HG02759 (cell line): ENCODE measurements around the gene HOXC5.
A peak's percentile ranks its signal among the peaks of the same experiment; 100 is the strongest.

Experiments
- ATAC-seq: cut with Tn5 transposase; IDR thresholded peaks from one replicate; pipeline ENCODE4 v1.9.1; 2021; ENCODE audit warnings: mild to moderate bottlenecking, moderate library complexity; ENCODE audit not compliant: unreplicated experiment

Gene HOXC5

DNA sequence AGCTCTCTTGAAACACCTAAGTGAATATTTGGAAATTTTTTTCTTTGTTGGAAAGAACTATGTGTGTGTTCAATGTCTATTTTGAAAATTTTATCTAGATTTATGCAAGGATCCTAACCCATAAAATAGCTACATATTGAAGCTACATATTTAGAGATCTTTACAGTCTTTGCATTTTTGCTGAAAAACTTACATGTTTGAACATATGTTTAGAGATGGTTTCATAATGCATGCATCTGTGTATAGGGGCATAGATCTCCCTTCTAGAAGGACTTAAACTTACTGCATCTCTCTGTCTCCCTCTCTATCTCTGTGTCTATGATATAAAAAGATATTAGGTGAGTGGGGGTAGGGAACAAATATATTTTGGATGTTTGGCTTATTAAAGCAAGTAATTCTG is 12.6 kb downstream of the HOXC5 start:
- no peak for ATAC-seq

DNA sequence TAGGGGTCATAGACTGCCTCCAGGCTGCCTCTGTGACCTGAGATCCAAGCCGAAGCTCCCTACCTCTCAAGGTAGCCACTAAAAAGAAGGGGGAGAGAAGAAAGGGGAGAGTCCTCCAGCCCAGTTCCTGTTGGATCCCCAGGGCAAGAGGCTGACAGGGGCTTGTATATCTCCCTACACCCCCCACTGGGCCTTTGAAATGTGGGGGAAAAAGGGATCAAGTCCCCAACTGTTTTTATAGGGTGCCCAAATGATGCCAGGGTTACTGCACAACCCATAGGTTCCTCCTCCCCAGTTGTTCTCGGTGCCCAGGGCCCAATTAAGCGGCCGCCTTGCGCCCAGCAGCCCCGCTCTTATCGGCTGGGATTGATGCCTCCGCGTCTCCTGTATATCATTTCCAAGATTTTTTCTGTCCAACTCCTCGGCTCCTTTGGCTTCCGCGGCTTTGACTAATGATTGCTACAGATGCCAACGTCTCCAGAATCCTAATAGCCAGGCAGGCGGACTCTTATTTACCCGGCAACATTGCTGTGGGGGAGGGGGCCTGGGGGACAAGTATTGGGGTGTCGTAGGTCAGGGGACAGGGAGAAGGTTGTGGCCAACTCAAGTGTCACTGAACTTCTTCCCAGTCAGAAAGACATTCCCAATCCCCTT is 13.1 kb downstream of the HOXC5 start:
- ATAC-seq = no peak

DNA sequence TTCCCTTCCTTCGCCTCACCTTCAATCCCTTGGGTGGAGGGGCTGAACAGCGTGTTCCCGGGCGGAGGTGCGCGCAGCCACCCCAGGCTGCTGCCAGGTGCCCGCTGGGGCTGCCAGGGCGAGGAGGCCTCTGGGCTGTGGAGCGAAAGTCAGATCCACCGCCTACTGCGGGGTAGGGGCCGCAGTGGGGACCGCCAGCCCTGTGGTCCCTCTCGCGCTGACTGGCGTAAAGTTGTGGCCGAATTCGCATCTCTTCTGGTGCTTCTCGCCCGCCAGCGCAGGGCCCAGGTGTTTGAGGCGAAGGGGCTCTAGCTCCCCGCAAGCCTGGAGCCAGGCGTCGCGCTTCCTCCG is 13.9 kb downstream of the HOXC5 start:
- no peak for ATAC-seq

DNA sequence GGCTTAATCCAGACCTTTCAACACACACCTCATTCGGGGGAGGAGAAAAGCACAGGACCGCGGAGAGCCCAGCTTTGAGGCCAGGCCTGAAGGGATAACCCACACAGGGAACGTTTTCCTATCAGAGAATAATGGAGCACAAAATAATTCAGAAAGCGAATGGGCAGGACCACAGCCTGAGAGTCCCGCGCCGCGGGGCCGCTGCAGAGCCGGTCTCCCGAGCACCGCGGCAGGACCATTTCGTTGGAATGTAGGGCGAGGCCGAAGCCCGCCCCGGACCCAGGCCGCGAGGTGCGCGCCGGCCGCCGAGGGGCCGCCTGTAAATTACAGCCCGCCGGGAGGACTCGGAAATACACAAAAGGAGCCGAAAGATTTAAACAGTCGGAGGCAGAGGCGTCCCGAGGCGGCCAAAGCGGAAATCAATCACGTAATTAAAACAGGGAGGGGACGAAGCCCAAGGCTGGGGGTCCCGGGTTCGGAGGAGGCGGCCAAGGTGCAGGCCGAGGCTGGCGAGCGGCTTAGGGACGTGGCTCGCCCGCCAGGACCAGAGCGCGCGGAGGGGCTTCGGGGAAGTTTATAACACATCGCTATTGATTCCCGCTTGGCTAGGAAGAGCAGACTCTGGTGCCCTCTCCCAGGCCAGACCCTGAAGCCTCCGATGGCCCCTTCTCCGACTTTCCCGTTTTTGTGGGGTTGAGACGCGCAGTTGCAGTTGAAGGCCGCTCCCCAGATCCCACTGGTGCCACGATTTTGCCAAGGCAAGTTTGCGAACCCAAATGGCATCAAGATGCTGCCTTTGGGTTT is 14.5 kb downstream of the HOXC5 start:
- ATAC-seq = no peak

DNA sequence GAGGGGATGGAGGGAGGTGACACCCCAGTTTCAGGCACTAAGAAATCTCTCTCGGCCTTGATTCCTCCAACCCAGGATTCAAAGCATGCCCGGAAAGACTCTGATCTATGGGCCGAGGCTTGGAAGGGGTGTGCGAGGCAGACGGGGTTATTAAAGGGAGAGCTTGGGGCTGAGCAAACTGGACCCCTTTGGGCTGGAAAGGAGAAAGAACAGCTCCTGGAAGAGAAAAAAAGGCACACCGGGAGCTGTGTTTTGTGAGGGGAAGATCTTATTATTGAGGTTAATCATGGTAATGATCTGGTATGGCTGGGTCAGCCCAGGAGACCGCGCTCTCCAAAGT is 15.1 kb downstream of the HOXC5 start:
- no peak for ATAC-seq

DNA sequence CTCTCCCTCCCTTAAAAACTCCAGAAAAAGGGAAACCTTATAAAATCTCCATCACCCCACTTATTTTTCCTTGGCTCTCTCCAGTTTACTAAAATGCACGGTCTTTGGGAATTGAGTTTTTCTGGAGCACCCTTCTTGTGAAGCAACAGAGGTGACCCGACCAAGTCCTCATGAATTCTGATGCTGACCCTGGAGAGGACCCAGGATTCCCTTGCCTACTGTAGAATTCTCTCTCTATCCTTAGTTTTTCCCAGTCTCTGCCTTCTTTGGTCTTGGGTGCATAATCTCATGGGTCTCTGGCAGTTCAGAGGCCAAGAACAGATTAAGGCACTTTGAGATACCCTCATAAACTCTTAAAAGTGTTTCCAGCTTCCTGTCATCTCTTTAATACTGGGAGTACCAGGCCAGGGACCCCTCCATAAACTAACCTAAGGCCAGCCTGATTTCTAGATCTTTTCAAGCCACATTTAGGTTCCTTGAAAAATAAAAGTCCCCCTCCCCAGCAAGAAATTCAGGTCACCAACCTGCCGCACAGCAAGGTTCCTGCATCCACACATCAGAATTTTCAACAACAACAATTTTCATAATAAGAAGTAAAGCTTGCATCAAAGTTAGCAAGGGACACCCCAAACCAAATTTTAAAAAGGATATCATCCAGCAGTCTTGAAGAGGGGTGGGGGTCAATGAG is 15.7 kb downstream of the HOXC5 start:
- ATAC-seq = no peak

DNA sequence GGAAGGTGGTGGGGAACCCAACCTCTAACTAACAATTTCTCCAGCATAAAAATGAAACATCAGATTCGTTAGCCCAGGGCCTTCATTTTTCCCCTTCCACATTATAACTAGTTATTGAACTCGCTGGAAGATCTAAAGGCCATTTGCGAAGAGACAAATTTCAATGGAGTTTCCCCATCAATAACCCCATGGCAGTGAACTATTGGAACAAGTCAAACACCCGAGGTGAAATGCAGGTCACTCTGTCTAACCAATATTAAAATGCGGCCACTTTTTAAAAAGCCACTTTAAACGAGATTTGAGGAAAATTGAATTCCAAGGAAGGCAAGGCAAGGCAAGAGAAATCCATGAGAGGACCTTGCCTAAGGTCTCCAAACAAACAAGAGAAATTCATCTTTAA is 16.3 kb downstream of the HOXC5 start:
- ATAC-seq = no peak

DNA sequence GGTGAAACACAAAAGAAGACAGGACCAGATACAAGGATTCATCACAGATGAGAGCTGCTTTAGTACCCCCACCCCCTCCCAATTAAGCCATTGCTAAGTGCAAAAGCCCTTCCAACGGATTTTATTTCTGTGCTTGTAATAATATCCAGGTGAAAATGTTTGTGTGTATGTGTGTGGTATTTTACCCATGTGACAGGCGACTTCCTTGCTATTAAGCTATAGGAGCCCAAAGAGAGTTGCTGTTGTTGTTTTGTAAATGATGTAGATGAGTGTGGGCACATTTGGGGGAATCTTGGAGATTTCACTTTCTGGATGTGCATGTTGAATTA is 17.6 kb downstream of the HOXC5 start:
- ATAC-seq = no peak

DNA sequence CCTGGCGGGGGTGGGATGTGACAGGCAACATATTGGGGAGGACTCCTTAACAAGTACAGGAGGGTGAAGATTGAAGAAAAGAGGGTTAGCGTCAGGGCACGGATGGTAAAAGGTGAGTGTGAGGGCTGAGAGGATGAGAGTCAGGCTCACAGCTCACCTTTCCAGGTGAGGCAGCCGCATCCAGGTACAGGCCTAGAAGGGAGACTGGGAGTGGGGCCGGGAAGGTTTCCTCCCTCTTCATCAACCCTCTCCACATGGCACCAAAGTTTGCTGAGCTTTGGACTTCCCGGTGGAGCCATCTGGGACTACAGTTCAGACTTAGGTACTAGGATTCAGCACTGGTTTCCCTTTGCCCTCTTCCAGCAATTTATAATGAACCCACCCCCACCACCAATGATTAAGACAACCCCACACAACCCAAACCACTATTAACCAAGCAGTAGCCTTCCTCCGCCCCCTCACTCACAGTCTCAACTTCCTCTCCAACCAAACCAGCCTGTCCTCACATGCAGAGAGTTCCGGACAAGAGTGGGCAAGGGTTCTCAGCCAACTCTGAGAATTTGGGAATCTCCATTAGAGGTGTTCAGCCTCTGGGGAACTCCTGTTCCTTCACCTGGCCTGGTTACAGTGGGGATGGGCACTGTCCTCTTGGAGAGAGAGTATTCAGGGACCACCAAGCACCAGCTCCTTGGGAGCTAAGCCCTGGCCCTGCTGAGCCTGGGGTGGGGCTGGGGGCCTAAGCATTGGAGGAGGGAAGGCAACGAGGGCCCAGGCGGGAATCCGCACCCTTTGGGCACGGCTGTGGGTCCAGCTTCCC is 18.4 kb downstream of the HOXC5 start:
- ATAC-seq = no peak

DNA sequence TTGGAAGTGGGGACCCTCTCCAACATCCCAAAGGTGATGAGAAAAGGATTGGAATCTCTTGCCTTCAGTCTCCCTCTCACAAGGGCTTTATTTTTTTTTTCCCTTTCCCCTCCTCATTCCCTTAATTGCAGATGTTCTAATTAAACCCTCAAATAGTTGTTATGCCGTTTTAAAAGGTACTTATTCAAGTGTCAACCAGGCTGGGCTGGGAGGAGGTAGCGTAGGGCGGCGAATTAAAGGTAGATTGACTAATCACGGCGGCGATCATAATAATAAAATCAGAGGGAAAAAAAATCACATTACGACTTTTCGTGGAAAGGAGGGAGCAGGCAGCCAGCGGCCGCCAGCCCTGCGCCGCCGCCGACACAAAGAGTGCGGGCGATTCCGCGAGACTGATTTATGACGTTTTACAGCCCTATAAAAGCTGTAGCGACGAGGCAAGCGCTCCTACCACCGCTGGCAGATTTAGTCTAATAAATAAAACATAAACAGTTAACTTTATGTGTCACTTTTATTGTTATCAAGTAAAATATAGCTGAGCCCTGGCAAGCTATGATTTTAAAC is 19.1 kb downstream of the HOXC5 start:
- ATAC-seq = no peak

DNA sequence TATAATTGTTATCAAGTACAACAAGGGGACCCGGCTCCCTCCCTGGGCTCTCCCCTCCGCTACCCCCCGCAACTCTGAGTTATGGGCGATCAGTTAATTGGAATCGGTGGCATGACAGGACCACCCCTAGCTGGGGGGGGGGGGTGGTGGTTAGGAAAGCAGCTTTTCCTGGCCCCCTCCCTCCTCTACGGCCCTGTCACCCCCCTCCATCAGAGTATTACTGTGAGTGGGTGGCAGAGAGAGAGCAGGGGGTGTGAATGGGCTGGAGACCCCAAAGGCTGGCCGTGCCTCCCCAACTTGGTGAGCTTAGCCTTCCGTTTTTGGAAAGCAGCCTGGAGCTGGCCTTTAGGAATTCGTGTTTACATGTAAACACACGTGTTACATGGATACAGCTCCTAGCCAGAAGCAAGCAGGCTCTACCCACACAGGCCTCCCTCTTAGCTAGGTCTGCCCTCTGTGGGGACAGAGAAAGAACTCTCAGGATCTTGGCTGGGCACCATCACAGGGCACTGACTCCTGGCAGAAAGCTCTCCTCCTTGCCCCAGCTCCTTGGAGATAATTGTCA is 19.7 kb downstream of the HOXC5 start:
- no peak for ATAC-seq

DNA sequence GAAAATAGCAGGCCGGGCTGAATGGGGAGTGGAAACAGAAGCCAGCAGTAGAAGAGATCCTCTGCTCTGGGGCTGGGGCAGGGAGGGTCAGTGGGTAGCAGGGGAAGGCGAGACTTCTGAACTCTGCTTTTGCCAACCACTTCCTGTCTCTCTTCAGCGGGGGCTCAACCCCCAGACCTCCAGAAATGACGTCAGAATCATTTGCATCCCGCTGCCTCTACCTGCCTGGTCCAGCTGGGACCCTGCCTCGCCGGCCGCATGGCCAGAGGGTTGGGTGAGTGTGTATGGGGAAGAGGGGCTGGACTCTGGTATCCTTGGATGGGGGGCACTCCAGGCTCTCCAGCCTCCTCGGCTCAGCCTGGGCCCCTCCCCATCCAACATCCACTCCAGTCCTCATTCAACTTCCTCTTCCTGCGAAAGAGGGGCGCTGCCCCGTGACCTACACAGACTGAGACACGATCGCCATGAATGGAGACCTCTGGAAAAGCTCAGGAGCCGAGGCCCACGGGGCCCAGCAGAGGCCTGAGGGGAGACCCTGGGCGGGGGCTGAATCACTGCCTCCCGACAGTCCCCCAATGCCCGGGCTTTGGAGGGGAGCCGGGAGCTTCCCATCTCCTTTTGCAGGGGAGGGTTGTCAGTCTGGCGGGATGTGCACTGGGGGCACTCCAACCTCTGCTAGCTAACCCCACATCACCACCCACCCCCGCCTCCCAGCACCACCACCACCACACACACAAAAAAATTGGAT is 20.3 kb downstream of the HOXC5 start:
- peak; percentile 69 for ATAC-seq

DNA sequence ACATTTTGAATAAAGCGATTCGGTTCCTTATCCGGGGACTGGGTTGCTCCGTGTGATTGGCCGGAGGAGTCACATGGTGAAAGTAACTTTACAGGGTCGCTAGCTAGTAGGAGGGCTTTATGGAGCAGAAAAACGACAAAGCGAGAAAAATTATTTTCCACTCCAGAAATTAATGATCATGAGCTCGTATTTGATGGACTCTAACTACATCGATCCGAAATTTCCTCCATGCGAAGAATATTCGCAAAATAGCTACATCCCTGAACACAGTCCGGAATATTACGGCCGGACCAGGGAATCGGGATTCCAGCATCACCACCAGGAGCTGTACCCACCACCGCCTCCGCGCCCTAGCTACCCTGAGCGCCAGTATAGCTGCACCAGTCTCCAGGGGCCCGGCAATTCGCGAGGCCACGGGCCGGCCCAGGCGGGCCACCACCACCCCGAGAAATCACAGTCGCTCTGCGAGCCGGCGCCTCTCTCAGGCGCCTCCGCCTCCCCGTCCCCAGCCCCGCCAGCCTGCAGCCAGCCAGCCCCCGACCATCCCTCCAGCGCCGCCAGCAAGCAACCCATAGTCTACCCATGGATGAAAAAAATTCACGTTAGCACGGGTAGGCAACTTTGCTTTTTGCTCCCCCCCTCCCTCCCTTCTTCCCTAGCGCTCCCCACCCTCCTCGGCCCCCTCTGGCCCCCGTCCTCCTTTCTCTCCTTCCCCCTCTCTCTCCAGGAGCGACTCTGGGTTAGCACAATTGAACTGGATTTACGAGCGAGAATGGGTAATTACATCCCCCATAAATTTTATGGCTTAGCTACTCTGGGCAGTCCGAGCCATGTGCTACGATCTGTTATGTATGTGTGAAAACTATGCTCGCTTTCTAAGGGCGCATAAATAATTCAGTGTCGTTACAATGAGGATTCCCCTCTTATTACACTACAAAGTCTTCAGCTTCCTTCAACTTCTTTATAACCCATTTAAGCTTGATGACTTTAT is 21.2 kb downstream of the HOXC5 start, which contains the start of gene HOXC4:
TSS of gene HOXC4 (plus strand) at position 85 of the 991 bp plus-strand sequence. CDS start at position 173, 88 bp downstream.
- ATAC-seq = peak; percentile 36

DNA sequence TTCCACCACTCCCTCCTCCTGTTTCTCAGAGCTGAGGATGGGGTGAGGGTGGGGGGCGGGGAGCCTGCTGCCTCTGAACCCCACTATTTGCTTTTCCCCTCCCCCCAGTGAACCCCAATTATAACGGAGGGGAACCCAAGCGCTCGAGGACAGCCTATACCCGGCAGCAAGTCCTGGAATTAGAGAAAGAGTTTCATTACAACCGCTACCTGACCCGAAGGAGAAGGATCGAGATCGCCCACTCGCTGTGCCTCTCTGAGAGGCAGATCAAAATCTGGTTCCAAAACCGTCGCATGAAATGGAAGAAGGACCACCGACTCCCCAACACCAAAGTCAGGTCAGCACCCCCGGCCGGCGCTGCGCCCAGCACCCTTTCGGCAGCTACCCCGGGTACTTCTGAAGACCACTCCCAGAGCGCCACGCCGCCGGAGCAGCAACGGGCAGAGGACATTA is 21.9 kb downstream of the HOXC5 start:
- no peak for ATAC-seq

DNA sequence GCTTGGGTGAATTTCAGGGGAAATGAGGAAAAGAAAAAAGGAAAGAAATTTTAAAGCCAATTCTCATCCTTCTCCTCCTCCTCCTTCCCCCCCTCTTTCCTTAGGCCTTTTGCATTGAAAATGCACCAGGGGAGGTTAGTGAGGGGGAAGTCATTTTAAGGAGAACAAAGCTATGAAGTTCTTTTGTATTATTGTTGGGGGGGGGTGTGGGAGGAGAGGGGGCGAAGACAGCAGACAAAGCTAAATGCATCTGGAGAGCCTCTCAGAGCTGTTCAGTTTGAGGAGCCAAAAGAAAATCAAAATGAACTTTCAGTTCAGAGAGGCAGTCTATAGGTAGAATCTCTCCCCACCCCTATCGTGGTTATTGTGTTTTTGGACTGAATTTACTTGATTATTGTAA is 22.7 kb downstream of the HOXC5 start:
- ATAC-seq = no peak

DNA sequence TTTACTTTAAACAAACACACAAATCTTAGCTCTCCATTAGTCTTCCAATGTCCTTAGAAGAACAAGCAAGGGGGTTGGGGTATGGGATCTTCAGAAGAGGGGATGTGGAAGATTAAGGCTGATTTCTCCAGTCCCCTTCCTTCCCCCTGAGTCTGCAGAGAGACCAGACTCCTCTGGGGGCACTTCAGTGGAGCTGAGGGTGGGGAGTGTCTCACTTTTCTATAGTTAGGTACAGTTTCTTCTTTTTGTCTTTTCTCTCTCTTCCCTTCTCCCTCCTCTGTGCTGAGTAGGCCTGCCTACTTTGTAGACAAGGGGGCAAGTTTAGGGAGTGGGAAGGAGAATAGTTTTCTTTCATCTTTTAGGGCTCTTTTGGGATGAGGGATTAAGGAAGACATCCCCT is 23.3 kb downstream of the HOXC5 start:
- ATAC-seq = no peak

DNA sequence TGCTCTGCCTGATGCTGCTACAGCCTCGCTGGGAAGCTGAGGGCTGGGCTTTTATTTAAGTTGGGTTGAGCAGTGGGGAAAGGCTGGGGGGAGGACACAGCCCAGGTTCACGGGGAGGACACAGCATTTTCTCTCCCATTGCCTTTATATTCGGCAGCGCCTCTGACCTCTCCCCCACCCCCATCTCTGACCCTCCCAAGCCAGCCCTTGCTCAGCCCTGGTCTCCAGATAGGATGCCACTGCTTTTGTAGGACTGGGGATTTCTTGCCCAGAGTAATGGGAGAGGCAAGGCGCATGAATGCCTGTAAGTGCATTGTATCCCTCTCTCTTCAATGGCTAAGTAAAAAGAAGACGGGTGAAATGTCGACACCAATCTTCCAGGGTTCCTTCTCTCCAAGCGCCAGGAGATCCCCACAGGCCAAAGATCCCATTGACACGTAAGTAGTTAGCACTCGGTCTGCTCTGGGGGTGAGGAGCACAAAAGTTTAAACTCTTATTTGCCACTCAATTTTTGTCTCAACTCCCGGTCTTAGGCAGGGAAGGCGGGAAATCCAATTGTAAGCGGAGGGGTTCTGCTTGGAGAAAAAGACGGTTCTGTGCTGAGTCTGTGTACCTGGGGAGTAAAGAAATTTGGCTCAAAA is 25.4 kb downstream of the HOXC5 start:
- no peak for ATAC-seq

DNA sequence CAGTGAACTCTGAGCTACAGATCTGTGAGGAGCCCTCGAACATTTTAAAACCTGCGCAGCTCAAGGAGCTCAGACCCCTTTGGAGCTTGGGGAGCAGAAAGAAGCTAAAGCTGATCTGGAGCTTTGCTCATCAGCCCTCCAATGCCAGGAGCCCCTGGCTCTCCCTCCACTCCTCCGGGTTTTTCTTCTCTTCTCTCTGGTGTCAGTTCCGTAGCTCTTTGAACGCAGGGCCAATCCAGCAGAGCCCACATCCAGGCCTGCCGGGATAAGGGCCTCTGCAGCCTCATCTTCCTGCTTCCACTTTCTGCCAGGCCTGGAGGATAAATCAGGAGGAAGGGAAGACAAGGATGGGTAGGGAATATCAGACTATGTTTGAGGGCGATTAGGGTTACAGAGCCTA is 26.8 kb downstream of the HOXC5 start:
- no peak for ATAC-seq
